Loucy (cell line): Measurements from ENCODE around the gene WWC1.

ENCODE experiments used
- CTCF ChIP-seq: fragments of 200-600 bp; sonication (generic); conservative IDR thresholded peaks from 2 replicates; pipeline ENCODE4 v1.5.1; 2014; ENCODE audit warnings: mild to moderate bottlenecking, antibody characterized with exemption, low read length
- EZH2phosphoT487 ChIP-seq: fragments of 200-600 bp; IDR thresholded peaks from 2 replicates; pipeline ENCODE4 v1.6.1; 2018; ENCODE audit warnings: antibody characterized with exemption, mild to moderate bottlenecking, moderate library complexity, borderline replicate concordance

- TF ChIP-seq CTCF (no peak), EZH2phosphoT487 (no peak)
Measured at GRCh38 chr5:168426864-168427172, 135.4 kb downstream of the WWC1 start.
